HepG2 (cell line): ENCODE measurements around the gene SYNGR2. TPM values are rescaled to one million over a fixed set of nuclear protein-coding genes. Genes with fewer than 3 reads are reported as not detected.

ENCODE experiments used
- ARID3A ChIP-seq: IDR thresholded peaks from 2 replicates; pipeline ENCODE4 v1.6.1; 2012; ENCODE audit warnings: low read depth, low read length, improper control_type of control experiment
- ARID4A ChIP-seq: sonication (generic); formaldehyde crosslinking; IDR thresholded peaks from 2 replicates; pipeline ENCODE4 v1.5.0; 2020; ENCODE audit warnings: mild to moderate bottlenecking, missing genetic modification reagents, borderline replicate concordance
- GABPA ChIP-seq, 2 experiments: IDR thresholded peaks; 2 replicates each; pipeline ENCODE4 v1.6.1; 2011 to 2016; ENCODE audit warnings: low read depth in 2 of 2, low read length in 1 of 2, missing biosample characterization in 1 of 2, missing genetic modification characterization in 1 of 2
- MED8 ChIP-seq: sonication (generic); formaldehyde crosslinking; IDR thresholded peaks from 2 replicates; pipeline ENCODE4 v1.8.1; 2023; ENCODE audit warnings: mild to moderate bottlenecking, missing genetic modification reagents; ENCODE audit not compliant: insufficient replicate concordance
- MYPOP ChIP-seq: sonication (generic); formaldehyde crosslinking; IDR thresholded peaks from 2 replicates; pipeline ENCODE4 v1.8.1; 2023; ENCODE audit warnings: mild to moderate bottlenecking, moderate library complexity, missing genetic modification reagents
- RORA ChIP-seq: sonication (generic); formaldehyde crosslinking; IDR thresholded peaks from 2 replicates; pipeline ENCODE4 v1.5.0; 2020; ENCODE audit warnings: mild to moderate bottlenecking, missing genetic modification reagents, moderate library complexity
- TBL1XR1 ChIP-seq: fragments of 150-350 bp; IDR thresholded peaks from 2 replicates; pipeline ENCODE4 v1.6.1; 2014; ENCODE audit warnings: borderline replicate concordance, low read length; ENCODE audit not compliant: partially characterized antibody
- ZBTB40 ChIP-seq, 2 experiments: fragments of 450-650 bp in 1 of 2; sonication (generic) in 1 of 2; formaldehyde crosslinking in 1 of 2; IDR thresholded peaks; 2 replicates each; pipeline versions ENCODE4 v1.6.1 to v1.8.0; 2016 to 2022; ENCODE audit warnings: antibody characterized with exemption in 1 of 2, mild to moderate bottlenecking in 1 of 2, missing genetic modification reagents in 1 of 2
- ZFP1 ChIP-seq: IDR thresholded peaks from 2 replicates; pipeline ENCODE4 v1.6.1; 2016
- ZNF224 ChIP-seq: sonication (generic); formaldehyde crosslinking; IDR thresholded peaks from 2 replicates; pipeline ENCODE4 v1.5.0; 2020; ENCODE audit warnings: mild to moderate bottlenecking, missing genetic modification reagents
- ZNF720 ChIP-seq: sonication (generic); formaldehyde crosslinking; IDR thresholded peaks from 2 replicates; pipeline ENCODE4 v1.4.0; 2020; ENCODE audit warnings: missing genetic modification reagents
- polyA plus RNA-seq, 8 experiments: library from polyadenylated mRNA; depleted of rRNA in 3 of 8; stranded (reverse) in 7 of 8; unstranded in 1 of 8; fragments of >200 nt; fragmentation: Illumina TruSeq in 4 of 8; extraction: Trizol in 4 of 8; gene quantifications; 2 replicates each; pipeline versions ENCODE4 v1.2.1 to v1.2.3, GENCODE V29; 2011 to 2016; ENCODE audit warnings: low read depth in 4 of 8, missing spikeins in 1 of 8, mixed read lengths in 1 of 8; ENCODE audit not compliant: insufficient read depth in 1 of 8
- total RNA-seq, 5 experiments: library from RNA; depleted of rRNA; stranded (reverse); fragments of >200 nt; fragmentation: Illumina TruSeq; extraction: Trizol; gene quantifications; 2 replicates each; pipeline ENCODE4 v1.2.3, GENCODE V29; 2016; ENCODE audit warnings: low read depth in 1 of 5

The SYNGR2 gene
- total and polyA plus RNA-seq, 2 of the 13 experiments (the other 11 are each of a cell fraction or from before 2014, with no cell fraction given): 46.7 to 170 TPM

GRCh38 chr17:78140169-78141051 is 28.0 kb upstream of the SYNGR2 start (continued):
- TF ChIP-seq ARID4A (CRISPR knock-in tag) (peak; percentile 22; the same call in 1 of the 2 replicates), GABPA (IDR thresholded peaks at IDR 0.05; ENCODE audit: low read depth, low read length) (no peak), GABPA (CRISPR knock-in tag; IDR thresholded peaks at IDR 0.05; ENCODE audit: low read depth) (no peak), ZNF720 (CRISPR knock-in tag) (no peak), ZBTB40 (IDR thresholded peaks at IDR 0.05) (no peak), ZBTB40 (CRISPR knock-in tag; IDR thresholded peaks at IDR 0.05) (no peak), RORA (no peak), TBL1XR1 (no peak), ZNF224 (no peak), MYPOP (CRISPR knock-in tag) (no peak), ARID3A (no peak), MED8 (CRISPR knock-in tag) (peak; percentile 24), ZFP1 (CRISPR knock-in tag) (no peak)
